Vagina (tissue), 2 donors: ENCODE measurements around the gene FBXL20.

Experiments used
- POLR2A ChIP-seq, 2 donors: fragments of 450-650 bp; IDR thresholded peaks; one replicate each; pipeline ENCODE4 v1.6.1; 2017; ENCODE audit warnings: antibody characterized with exemption in 2 of 2, mild to moderate bottlenecking in 2 of 2, moderate library complexity in 2 of 2
- POLR2AphosphoS5 ChIP-seq, 2 donors: sonication (generic); formaldehyde crosslinking; IDR thresholded peaks; one replicate each; pipeline ENCODE4 v1.9.0; 2017; ENCODE audit warnings: antibody characterized with exemption in 2 of 2, mild to moderate bottlenecking in 2 of 2, low read depth in 1 of 2; ENCODE audit not compliant: insufficient read depth in 1 of 2

DNA sequence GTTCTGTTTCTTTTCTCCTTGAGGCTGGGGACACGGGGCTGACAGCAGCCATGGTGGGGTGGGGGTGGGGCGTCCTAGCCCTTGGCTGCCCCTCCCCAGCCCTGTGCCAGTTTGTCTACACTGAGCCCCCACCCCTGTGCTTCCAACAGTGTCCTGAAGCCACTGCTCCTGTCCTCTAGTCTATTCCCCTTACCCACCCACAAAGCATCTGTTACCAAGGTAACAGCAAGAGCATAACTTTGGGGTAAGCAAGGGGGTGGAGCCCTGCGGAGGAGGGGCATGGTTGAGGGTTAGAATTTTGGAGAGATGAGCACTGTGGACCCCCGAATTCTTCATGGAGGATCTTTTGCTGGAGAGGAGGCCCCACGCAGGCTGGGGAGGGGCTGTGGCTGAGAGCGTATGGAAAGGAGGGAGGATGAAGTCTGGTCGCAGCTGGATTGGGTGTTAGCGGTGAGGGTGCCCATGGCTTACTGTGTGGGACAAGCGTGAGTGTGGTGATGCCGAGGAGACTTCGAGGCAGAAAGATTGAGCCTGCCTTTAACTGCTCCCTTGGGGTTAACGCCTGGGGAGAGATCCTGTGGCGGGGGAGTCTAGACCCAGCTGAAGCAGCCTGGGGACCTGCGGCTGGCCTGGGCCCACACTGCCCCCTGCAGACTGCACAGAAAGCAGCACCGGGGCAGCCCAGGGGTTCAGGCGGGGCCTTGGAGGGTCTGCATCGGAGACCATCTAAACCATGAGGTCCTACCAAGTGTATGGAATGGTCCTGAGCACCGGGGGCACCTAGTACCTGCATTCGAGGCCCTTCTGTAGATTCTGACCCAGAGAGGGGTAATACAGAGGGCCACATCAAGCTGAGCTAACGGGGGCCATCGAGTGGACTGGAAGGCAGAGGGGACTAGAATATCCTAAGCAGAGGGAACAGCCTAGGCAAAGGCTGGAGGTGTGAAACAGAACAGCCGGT is 169.6 kb downstream of the FBXL20 start:
- TF ChIP-seq POLR2AphosphoS5 (IDR thresholded peaks at IDR 0.05; ENCODE audit: insufficient read depth in 1 of 2, low read depth in 1 of 2) (no peak), POLR2A (IDR thresholded peaks at IDR 0.05) (no peak)
